ENCODE measurements around the gene SVOP. TPM values are rescaled to one million over a fixed set of nuclear protein-coding genes. Genes with fewer than 3 reads are reported as not detected.

SVOP gene
- total RNA-seq, 3 donors from 2014 or later = not detected

- TF ChIP-seq POLR2A (IDR thresholded peaks at IDR 0.05) = no peak
- TF ChIP-seq CTCF (IDR thresholded peaks at IDR 0.05) = no peak
- no peak for TF ChIP-seq POLR2AphosphoS5 (IDR thresholded peaks at IDR 0.05)
- no peak overlapping the region for H3K4me3 ChIP-seq
- H3K36me3 ChIP-seq = no peaks in the 10 kb centered on the region
- DNase-seq (ENCODE audit: low spot score in 2 of 2) = no peak
- intact Hi-C loops (cut with DNase I; ENCODE audit: low total_unique reads) = no loop called here
- no peaks in the 10 kb centered on the region for H3K27me3 ChIP-seq
- H3K27ac ChIP-seq = no peak overlapping the region
- H3K9me3 ChIP-seq = peaks cover 0 to 22% of the 10 kb centered on the region in 2 donors
- no peaks in the 10 kb centered on the region for H3K4me1 ChIP-seq
Observed at GRCh38 chr12:108918206-108918605, 102.7 kb downstream of the SVOP start.

DNA sequence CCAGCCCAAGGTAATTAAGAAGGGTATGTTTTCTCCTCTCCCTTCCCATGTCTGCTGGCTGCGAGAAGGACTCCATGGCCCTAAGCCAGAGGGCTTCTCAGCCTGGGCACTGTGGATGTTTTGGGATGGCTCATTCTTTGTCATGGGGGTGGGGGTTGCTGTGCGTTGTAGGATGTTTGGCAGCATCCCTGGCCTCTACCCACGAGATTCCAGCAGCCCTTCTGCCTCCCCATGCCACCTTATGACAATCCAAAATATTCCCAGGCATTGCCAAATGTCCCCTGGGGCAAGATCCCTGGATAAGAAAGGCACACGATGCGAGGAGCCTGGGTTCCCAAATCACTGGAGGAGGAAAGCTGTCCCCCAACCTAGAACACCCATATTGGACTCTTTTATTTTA, 104.5 kb downstream of the SVOP start:
- Histone ChIP-seq H3K9me3 (peaks cover 0 to 10% of the 10 kb centered on the region in 2 donors), H3K36me3 (no peaks in the 10 kb centered on the region), H3K4me3 (no peak overlapping the region), H3K27me3 (no peaks in the 10 kb centered on the region), H3K27ac (peak overlapping the region in 1 of 2 donors; percentile 9), H3K4me1 (peaks cover 0 to 6% of the 10 kb centered on the region in 2 donors)
- DNase-seq (ENCODE audit: low spot score in 2 of 2) = peak in 1 of 2 donors; percentile 51
- intact Hi-C loops (cut with DNase I; ENCODE audit: low total_unique reads) = no loop called here
- TF ChIP-seq POLR2AphosphoS5 (IDR thresholded peaks at IDR 0.05) (no peak), CTCF (IDR thresholded peaks at IDR 0.05) (no peak), POLR2A (IDR thresholded peaks at IDR 0.05) (no peak)

DNA sequence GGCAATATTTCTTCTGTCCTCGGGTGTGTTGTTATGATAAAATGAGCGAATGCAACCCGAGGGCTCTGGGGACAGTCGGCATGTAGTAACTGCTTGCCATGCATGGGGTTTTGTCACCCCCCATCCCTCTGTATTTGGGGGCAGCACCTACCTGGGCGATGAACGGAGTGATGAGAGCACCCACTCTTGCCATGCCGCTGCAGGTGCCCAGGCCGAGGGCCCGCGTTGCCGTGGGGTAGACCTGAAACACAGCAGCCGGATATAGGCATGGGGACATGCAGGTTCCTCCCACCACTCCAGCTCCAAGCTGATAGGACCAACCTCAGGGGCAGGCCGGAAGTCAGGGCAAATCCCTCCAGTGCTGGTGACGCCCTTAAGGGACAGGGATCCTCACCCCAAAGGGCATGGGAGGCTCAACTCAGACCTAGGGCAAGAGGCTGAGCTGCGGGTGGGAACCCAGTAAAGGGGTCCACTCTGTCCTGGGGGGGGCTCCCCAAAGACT, 105.2 kb downstream of the SVOP start:
- H3K27ac ChIP-seq = peak overlapping the region in 1 of 2 donors; percentile 9
- TF ChIP-seq POLR2A (IDR thresholded peaks at IDR 0.05) = no peak
- TF ChIP-seq CTCF (IDR thresholded peaks at IDR 0.05) = no peak
- TF ChIP-seq POLR2AphosphoS5 (IDR thresholded peaks at IDR 0.05) = no peak
- H3K4me1 ChIP-seq = peaks cover 0 to 6% of the 10 kb centered on the region in 2 donors
- H3K36me3 ChIP-seq = no peaks in the 10 kb centered on the region
- DNase-seq (ENCODE audit: low spot score in 2 of 2) = no peak
- intact Hi-C loops (cut with DNase I; ENCODE audit: low total_unique reads) = no loop called here
- peaks cover 0 to 10% of the 10 kb centered on the region in 2 donors for H3K9me3 ChIP-seq
- no peaks in the 10 kb centered on the region for H3K27me3 ChIP-seq
- no peak overlapping the region for H3K4me3 ChIP-seq

GRCh38 chr12:108914121-108914531, 106.7 kb downstream of the SVOP start:
- H3K4me3 ChIP-seq = no peak overlapping the region
- peaks cover 0 to 6% of the 10 kb centered on the region in 2 donors for H3K4me1 ChIP-seq
- TF ChIP-seq CTCF (IDR thresholded peaks at IDR 0.05) (no peak), POLR2AphosphoS5 (IDR thresholded peaks at IDR 0.05) (no peak), POLR2A (IDR thresholded peaks at IDR 0.05) (no peak)
- no peaks in the 10 kb centered on the region for H3K9me3 ChIP-seq
- no peaks in the 10 kb centered on the region for H3K36me3 ChIP-seq
- no peaks in the 10 kb centered on the region for H3K27me3 ChIP-seq
- intact Hi-C loops (cut with DNase I; ENCODE audit: low total_unique reads) = no loop called here
- DNase-seq (ENCODE audit: low spot score in 2 of 2) = peak in 1 of 2 donors; percentile 59
- H3K27ac ChIP-seq = peak overlapping the region in 1 of 2 donors; percentile 52

DNA sequence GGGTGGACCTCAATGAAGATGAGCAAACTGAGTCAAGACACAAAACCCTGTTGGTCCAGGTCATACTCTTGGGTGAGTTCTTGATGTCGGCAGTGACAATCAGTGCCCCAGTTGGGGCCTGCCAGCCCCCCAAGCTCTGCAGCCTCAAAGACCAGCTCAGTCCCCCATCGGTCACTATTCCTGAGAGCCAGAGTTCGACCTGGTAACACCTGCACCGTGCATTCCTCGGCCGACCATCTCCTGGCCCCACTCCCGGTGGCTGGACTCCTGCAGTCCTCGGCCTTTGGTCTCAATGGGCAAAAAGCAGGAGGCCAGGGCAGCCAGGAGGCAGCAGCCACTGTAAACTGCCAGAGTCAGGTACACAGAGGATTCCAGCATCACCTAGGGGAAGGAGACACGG, 108.5 kb downstream of the SVOP start:
- H3K9me3 ChIP-seq = no peaks in the 10 kb centered on the region
- H3K27ac ChIP-seq = no peak overlapping the region
- H3K27me3 ChIP-seq = no peaks in the 10 kb centered on the region
- no peaks in the 10 kb centered on the region for H3K36me3 ChIP-seq
- no peak for DNase-seq (ENCODE audit: low spot score in 2 of 2)
- H3K4me3 ChIP-seq = no peak overlapping the region
- no peak for TF ChIP-seq CTCF (IDR thresholded peaks at IDR 0.05)
- TF ChIP-seq POLR2A (IDR thresholded peaks at IDR 0.05) = no peak
- no peak for TF ChIP-seq POLR2AphosphoS5 (IDR thresholded peaks at IDR 0.05)
- intact Hi-C loops (cut with DNase I; ENCODE audit: low total_unique reads) = no loop called here
- peaks cover 0 to 6% of the 10 kb centered on the region in 2 donors for H3K4me1 ChIP-seq

All from breast epithelium (tissue), 4 donors.